ENCODE data around the gene MYO10.
"Not testable (repeated sequence)": the region's sequence is repeated elsewhere in the genome, so short reads cannot be mapped to it uniquely, and the experiment has no call there.

- not testable (repeated sequence) for TF ChIP-seq SPI1 (IDR thresholded peaks at IDR 0.05; ENCODE audit: low read depth, low read length); POLR2AphosphoS5 (IDR thresholded peaks at IDR 0.05; ENCODE audit: low read depth, low read length); POLR2A (IDR thresholded peaks at IDR 0.05; ENCODE audit: low read depth, low read length); POU2F2 (IDR thresholded peaks at IDR 0.05; ENCODE audit: low read depth, low read length); TAF1 (IDR thresholded peaks at IDR 0.05; ENCODE audit: low read depth, low read length); PAX5 (IDR thresholded peaks at IDR 0.05; ENCODE audit: insufficient read depth, low read length, severe bottlenecking)
Observed at GRCh38 chr5:16718036-16718435, 218.1 kb downstream of the MYO10 start.
